ENCODE results near the gene LRMDA. TPM values are rescaled to one million over a fixed set of nuclear protein-coding genes. Genes with fewer than 3 reads are reported as not detected.

Gene LRMDA
- polyA plus RNA-seq, 3 donors = 7.2 to 20.6 (median 14.4) TPM

DNA sequence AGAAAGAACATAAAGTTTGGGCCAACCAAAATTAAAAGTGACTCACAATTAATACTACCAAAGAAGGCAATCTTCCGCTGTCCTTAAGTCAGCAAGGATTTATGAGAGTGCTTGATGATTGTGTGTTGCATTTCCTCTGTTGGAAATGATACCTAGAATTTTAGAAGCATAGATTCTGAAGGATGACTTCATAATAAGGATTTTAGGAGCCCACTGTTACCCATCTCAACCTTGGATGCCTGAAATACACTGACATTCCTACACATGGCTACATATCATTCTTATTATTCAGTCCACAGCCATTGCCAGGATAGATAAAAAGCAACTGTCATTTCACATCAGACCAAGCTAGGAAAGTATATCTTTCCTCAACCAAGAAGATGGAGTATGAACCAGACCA lies 823.8 kb downstream of the LRMDA start:
- no peak overlapping the region for H3K27ac ChIP-seq (ENCODE audit: low read depth, low read length)
- WGBS, 3 donors = 96 to 97% (median 97%) methylated on average over 1 of the region's 1 CpG

DNA sequence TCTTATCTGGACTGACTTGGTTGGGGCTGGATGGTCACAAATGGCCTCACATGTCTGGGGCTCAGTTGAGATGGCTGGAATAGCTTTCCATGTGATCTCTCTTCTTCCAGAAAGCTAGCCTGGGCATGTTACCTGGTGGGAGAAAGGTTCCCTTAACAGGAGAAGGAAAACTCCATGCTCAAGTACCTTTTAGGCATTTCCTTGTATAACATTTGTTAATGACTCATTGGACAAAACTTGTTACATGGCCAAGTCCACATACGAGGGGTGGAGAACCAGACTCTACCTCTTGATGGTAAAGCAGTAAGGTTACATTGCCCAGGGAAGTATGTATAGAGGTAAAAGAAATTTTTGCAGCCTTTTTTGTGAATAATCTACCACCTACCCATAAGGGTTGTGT lies 826.4 kb downstream of the LRMDA start:
- 82 to 94% (median 94%) methylated on average over 1 of the region's 1 CpG for WGBS, 3 donors
- H3K27ac ChIP-seq (ENCODE audit: low read depth, low read length) = no peak overlapping the region

DNA sequence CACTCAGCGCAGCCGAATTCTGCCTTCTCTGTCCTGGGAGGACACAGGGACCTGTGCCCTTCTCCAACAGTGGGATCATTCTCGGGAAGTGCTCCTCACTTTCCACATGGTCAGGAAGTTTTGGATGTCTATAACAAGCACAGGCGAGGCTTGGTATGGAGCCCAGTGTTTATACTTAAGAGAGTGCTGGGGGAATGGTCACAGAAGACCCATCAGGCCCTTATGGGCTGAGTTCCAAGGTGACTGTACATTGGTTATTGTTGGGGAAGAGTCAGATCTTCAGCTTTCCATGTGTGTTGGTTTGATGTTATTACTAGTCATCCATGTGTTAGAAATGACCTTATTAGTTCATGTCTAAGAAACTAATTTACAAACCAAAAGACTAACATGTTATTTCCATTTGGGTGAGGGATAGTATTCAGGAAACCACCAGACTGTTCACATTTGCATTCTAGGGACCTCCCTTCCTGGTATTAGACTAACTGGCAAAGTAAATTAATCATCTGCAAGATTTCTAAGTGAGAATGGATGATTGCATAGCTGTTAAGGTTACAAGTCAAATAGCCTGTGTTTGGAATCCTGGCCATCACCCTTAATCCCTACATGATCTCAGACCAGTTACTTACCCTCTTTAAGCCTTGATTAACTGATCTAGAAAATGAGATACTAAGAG lies 834.2 kb downstream of the LRMDA start:
- WGBS, 3 donors = 66 to 72% (median 70%) methylated on average over 4 of the region's 4 CpGs

GRCh38 chr10:76268530-76268929 lies 837.1 kb downstream of the LRMDA start:
- H3K27ac ChIP-seq (ENCODE audit: low read depth, low read length) = no peak overlapping the region
- 54 to 79% (median 55%) methylated on average over 5 of the region's 5 CpGs for WGBS, 3 donors

More for the DNA sequence above, 834.2 kb downstream of the LRMDA start:
- no peak overlapping the region for H3K27ac ChIP-seq (ENCODE audit: low read depth, low read length)

DNA sequence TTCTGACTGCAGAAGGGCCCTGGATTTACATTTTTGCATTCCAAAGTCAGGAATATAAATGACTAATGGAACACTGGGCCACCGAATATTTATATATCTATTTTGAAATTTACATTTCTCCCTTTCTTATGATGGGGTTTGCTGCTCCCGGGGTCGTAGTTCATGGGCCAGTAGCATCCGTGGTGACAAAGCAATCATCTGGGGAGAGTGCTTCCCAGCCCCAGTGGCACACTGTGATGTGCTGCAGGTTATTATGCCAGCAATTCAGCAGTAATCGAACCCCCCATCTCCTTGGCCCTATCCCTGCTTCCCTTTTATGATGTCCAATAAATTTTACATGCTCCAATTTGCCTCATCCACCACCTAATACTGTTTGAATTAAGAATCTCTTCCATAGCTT lies 837.5 kb downstream of the LRMDA start:
- H3K27ac ChIP-seq (ENCODE audit: low read depth, low read length) = no peak overlapping the region
- 82 to 87% (median 86%) methylated on average over 5 of the region's 5 CpGs for WGBS, 3 donors

DNA sequence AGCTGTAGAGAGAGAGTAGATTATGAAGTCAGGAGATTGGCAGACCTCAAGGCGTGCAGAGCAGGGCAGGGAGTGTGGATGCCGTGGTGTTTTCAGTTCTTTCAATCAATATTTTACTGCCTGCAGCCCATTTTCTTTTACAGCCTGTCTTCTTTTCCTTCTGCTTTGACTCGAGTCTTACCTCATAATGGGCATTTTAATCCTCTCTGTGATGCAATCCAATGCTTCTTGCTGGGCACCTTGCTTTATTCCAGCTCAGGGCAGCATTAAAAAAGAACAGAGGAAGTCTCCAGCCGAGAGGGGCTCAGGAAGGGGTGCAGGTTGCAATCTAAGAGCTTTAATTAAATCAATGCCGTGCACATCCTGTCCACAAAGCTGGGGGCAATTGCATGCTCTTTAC lies 839.0 kb downstream of the LRMDA start:
- WGBS, 3 donors = 68 to 87% (median 74%) methylated on average over 5 of the region's 5 CpGs

DNA sequence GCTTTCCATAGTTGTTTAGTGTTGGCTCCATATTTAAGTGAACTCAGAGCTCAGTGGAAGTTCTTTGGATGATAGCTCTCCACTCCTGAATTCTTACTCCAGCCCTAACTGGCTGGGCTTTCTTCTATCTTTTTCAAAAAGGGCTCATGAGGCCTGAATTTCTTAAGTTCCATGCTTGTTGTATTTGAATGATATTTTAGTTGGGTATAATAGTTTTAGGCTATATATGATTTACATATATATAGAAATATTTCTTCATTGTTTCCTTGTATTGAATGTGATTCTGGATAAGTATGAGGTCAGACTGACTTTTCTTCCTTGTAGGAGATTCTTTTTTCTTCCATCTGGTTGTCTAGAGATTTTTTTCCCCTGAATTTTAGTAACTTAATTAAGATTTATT lies 843.5 kb downstream of the LRMDA start:
- H3K27ac ChIP-seq (ENCODE audit: low read depth, low read length) = no peak overlapping the region

More for the DNA sequence above, 839.0 kb downstream of the LRMDA start:
- H3K27ac ChIP-seq (ENCODE audit: low read depth, low read length) = no peak overlapping the region

DNA sequence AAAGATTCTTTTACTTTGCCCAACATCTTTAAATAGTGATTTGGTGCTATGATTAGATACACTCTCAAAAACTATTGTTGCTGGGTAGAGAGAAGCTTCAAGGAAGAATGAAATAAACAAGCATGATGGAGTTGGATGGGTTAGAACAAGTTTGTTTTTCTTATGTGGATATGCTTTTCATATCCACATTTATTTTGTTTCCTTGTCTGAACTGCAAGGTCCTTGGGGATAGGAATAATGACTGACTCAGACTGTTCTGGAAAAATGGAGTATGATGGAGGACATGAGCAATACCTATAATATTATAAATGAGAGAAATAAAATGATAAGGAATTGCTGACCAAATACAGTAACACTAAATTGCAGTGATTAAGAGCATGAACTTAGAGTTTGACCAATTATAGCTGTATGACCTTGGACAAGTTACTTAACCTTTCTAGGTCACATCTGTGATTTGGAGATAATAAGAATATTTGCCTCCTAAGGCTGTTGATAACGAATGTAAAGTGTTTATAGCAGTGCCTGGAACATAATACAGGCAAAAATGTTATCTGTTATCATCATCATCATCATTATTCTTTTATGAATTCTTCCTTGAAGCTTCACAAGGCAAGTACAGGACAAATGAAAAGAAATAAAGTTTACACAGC lies 847.5 kb downstream of the LRMDA start:
- no peak overlapping the region for H3K27ac ChIP-seq (ENCODE audit: low read depth, low read length)
- WGBS, 3 donors = 25 to 59% (median 29%) methylated on average over 1 of the region's 1 CpG

GRCh38 chr10:76281659-76282058 lies 850.2 kb downstream of the LRMDA start:
- H3K27ac ChIP-seq (ENCODE audit: low read depth, low read length) = no peak overlapping the region

DNA sequence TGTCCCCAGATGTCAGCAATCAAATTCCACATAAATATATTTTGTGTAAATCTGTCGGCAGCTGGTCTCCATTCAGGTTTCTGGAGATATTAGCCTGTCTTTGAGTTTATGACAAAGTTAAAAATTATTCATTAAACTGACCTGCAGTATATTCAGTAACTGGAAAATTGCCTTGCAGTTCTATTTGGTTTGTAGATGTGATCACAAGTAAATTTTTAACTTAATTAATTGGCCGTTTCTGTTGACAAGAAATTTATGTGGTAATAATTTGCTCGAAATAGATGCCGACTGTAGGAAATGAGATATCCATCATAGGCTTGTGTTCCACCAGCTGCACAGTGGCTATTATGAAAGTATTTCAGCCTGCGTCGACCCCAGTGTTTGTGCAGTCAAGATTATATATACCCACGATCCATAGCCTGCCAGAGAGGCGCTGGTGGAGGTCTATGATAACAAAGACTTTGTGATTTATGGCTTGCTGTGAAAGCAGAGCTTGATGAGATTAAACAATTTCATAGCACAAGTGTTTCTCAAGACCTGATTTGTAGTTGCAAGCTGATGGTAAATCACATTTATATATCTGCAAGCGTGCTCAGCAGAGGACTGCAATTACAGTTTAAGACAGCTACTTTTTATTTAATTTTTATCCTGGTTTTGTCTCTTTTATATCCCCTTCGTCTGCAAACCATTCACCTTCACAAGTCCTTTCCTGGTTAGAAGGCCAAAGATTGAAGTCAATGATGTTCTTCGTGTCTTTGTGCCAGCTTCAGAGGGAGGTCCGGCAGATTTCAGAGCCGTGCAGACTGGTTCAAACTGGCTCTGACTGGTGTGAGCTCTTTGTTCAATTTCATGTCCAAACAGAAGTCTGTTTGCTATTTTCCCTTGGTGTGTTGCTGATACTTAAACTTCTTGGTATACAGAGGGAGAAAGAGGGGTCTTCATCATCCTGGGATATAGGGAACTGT lies 850.9 kb downstream of the LRMDA start:
- H3K27ac ChIP-seq (ENCODE audit: low read depth, low read length) = no peak overlapping the region
- WGBS, 3 donors = 22 to 54% (median 49%) methylated on average over 13 of the region's 13 CpGs

DNA sequence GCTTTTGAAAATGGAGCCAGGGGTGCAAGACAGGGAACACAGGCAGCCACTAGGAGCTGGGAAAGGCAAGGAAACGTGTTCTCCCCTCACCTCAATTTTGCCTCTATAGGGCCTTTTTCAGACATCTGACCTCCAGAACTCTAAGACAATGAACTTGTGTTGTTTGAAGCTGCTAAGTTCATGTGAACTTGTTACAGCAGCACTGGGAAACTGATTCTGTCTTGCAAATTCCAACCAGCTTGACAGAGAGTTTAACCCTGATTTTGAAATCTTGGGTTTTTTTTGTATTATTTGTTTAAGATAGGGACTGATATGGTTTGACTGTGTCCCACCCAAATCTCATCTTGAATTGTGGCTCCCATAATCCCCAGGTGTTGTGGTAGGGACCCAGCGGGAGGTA lies 852.9 kb downstream of the LRMDA start:
- WGBS, 3 donors = 87 to 97% (median 94%) methylated on average over 2 of the region's 2 CpGs
- no peak overlapping the region for H3K27ac ChIP-seq (ENCODE audit: low read depth, low read length)

DNA sequence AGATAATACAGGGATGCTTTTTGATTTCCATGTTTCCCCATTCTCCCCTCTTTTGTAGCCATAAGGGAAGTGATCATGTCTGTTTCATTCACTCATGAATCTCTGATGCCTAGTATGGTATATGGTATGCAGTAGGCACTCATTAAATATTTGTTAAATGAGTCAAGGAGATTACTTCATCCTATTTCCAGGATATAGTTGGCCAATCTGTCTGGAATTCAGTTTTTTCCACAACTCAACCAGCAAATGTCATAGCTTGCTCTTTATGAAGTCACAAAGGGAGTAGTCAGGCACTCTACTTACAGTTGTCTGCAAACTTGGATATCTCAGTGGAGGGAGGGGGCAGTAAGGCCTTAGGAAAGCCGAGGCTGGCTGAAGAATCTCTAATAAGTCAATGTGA lies 853.6 kb downstream of the LRMDA start:
- 73 to 86% (median 84%) methylated on average over 1 of the region's 1 CpG for WGBS, 3 donors
- no peak overlapping the region for H3K27ac ChIP-seq (ENCODE audit: low read depth, low read length)

DNA sequence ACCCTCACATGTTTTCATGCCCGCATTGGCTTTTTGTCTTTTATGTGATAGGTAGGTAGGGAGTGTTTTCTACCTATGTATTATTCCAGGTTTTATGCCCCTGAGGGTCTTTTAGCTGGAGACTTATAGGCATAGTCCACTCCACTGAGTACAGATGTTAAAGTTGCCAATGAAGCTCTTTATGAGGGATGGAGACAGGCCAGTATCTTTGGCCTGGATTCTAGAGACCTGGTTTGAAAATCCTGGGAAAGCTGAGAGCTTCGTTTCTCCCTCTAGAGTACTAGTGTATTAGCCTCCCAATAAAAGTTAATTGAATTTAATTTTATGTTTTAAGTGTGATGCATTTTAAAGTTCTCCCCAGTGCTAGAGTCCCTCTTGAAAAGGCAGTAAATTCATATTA lies 854.1 kb downstream of the LRMDA start:
- H3K27ac ChIP-seq (ENCODE audit: low read depth, low read length) = no peak overlapping the region
- WGBS, 3 donors = 65 to 93% (median 83%) methylated on average over 2 of the region's 2 CpGs

- no peak overlapping the region for H3K27ac ChIP-seq (ENCODE audit: low read depth, low read length)
- 0 to 61% (median 0%) methylated on average over 1 of the region's 1 CpG for WGBS, 3 donors
Observed at GRCh38 chr10:76286536-76286935, 855.1 kb downstream of the LRMDA start.

- 76 to 85% (median 78%) methylated on average over 3 of the region's 3 CpGs for WGBS, 3 donors
- no peak overlapping the region for H3K27ac ChIP-seq (ENCODE audit: low read depth, low read length)
Observed at GRCh38 chr10:76287856-76288255, 856.4 kb downstream of the LRMDA start.

DNA sequence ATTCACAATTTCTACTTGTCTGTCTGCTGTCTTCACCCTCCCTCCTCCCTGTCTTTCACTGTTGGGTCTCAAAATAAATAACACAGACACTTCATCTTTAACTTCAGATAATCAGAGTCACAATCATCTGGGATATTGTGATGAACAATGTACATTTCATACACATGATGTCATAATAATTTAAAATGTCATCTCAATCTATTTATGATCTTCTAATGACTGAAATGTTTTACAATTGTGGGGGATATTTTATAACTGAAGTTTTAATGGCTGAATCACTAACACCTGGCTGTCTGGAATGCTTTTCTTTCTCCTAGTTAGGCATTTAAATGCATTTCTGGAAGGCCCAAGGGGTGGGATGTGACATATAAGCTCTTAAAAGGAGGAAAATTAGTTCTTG lies 859.8 kb downstream of the LRMDA start:
- no peak overlapping the region for H3K27ac ChIP-seq (ENCODE audit: low read depth, low read length)

DNA sequence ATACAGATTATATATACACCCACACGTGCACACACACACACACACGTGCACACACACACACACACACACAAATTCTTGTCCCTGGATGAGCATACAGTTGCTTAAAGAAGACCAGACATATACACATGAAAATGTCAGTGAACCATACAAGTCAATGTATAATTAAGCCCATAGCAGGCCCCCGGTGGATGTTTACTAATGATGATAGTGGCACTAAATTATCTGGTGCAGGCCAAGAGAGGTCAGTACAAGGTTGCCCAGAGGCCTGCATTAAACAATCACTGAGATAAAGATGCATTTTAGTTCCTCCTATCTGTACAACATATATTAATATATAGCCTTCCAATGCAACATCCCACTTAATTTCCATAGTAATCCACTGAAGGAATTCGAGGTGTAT lies 860.5 kb downstream of the LRMDA start:
- WGBS, 3 donors = 74 to 89% (median 87%) methylated on average over 4 of the region's 4 CpGs
- H3K27ac ChIP-seq (ENCODE audit: low read depth, low read length) = no peak overlapping the region

- no peak overlapping the region for H3K27ac ChIP-seq (ENCODE audit: low read depth, low read length)
- 41 to 88% (median 82%) methylated on average over 3 of the region's 3 CpGs for WGBS, 3 donors
Observed at GRCh38 chr10:76296957-76297356, 865.5 kb downstream of the LRMDA start.

DNA sequence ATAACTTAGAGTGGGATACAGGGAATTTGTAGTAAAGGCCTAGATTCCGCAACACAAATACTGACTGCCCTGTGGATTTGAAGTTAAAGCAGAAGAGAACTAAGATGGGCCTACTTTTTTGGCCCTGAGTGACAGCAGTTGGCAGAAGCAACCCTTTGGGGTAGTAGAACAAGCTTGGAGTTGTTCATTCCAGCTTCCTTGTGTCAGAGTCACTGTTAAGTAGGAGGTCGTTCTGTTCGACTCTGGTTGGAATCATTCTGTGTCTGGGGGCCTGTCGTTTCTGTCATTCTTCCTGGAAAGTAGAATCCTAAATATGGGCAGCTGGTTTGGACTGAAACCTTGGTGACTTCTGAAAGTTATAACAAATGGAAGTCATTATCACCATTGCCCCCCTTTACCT lies 865.9 kb downstream of the LRMDA start:
- H3K27ac ChIP-seq (ENCODE audit: low read depth, low read length) = no peak overlapping the region
- WGBS, 3 donors = 81 to 90% (median 86%) methylated on average over 4 of the region's 4 CpGs
